Ramos (cell line): ENCODE results near the gene LASP1.

Experiments used
- in situ Hi-C: fragments of 300-500 bp; cut with MboI; formaldehyde crosslinking; loops from one replicate; pipeline ENCODE4 v1.14.3; 2022; ENCODE audit warnings: low sequenced_read_pairs; ENCODE audit not compliant: unreplicated experiment

The LASP1 gene

GRCh38 chr17:38885728-38886642 lies 16.1 kb downstream of the LASP1 start:
- in situ Hi-C loops = no loop called here

DNA sequence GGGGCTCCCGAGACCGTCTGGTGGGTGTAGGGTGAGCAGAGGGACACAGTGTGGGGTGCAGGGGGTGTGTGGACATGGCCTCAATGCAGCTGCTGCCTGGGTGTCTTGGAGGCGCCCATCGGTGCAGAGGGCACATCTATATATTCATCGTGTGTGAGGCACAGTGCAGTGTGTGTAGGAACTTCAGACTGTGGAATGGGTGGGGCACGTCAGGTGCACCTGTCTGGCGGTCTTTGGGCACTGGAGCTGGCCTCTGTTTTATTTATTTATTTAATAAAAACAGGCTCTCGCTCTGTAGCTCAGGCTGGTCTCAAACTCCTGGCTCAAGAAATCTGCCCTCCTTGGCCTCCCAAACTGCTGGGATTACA lies 16.8 kb downstream of the LASP1 start:
- in situ Hi-C loops = no loop called here

- in situ Hi-C loops = no loop called here
These were observed 19.0 kb downstream of the LASP1 start for GRCh38 chr17:38888842-38889241.

- in situ Hi-C loops = no loop called here
These were observed 20.0 kb downstream of the LASP1 start for GRCh38 chr17:38889745-38890409.

- in situ Hi-C loops = no loop called here
These were observed 20.5 kb downstream of the LASP1 start for GRCh38 chr17:38890410-38890746.

DNA sequence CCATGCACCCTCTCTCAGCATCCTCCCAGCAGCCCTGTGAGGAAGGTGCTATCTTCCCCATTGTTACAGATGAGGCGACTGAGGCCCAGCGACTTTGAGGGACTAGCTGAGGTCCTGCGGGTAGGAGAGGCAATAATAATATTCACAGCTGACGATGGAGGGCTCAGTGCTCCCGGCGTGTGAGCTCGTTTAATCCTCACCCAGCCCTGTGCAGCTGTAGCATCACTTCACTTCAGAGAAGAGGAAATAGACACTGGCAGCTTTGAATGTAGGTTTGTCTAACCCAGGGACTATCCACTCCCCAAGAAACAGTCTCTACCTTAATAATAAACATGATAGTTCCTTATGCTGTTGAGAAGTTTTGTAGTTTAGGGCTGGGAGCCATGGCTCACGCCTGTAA lies 21.6 kb downstream of the LASP1 start:
- in situ Hi-C loops = no loop called here

- in situ Hi-C loops = no loop called here
These were observed 22.2 kb downstream of the LASP1 start for GRCh38 chr17:38892083-38892482.

GRCh38 chr17:38892620-38893019 lies 22.8 kb downstream of the LASP1 start:
- in situ Hi-C loops = no loop called here

DNA sequence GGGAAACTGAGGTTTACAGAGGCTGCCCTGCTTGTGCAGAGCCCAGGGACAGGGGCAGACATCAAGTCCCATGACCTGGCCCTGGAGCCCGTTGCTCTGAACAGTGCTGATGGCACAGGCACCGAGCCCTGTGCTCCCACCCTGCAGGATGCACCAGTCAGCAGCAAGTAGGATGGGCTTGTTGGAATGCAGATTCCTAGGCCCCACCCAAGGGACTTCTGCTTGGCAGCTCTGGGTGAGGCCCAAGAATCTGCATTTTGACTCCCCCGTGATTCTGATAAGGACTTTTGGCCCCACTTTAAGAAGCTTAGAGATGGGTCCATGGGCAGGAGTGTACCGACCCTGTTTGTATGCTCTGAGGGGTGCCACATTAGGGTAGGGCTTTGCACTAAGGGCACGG lies 23.3 kb downstream of the LASP1 start:
- in situ Hi-C loops = no loop called here

GRCh38 chr17:38893607-38894006 lies 23.7 kb downstream of the LASP1 start:
- in situ Hi-C loops = no loop called here

GRCh38 chr17:38894276-38894675 lies 24.4 kb downstream of the LASP1 start:
- in situ Hi-C loops = no loop called here

GRCh38 chr17:38896346-38896954 lies 26.6 kb downstream of the LASP1 start:
- in situ Hi-C loops = no loop called here

DNA sequence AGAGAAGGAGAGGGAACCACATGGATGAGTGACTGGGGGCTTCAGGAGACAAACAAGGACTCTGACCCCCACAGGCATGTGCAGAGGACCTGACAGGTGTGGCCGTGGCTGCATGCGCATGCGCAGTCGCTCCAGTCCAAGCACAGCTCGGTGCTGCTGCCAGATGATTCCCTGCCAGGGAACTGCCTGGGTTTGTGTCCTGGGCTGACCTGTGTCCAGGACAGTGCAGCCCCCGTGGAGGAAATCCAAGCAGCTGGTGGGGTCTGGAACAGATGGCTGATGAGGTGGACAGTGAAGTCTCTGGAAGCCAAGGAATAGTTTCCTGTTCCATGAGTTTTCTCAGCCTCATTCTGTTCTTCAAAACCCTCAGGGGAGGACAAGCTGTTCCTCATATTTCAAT lies 27.3 kb downstream of the LASP1 start:
- in situ Hi-C loops = no loop called here

- in situ Hi-C loops = no loop called here
These were observed 27.9 kb downstream of the LASP1 start for GRCh38 chr17:38897671-38898290.

GRCh38 chr17:38898291-38898679 lies 28.4 kb downstream of the LASP1 start:
- in situ Hi-C loops = no loop called here

DNA sequence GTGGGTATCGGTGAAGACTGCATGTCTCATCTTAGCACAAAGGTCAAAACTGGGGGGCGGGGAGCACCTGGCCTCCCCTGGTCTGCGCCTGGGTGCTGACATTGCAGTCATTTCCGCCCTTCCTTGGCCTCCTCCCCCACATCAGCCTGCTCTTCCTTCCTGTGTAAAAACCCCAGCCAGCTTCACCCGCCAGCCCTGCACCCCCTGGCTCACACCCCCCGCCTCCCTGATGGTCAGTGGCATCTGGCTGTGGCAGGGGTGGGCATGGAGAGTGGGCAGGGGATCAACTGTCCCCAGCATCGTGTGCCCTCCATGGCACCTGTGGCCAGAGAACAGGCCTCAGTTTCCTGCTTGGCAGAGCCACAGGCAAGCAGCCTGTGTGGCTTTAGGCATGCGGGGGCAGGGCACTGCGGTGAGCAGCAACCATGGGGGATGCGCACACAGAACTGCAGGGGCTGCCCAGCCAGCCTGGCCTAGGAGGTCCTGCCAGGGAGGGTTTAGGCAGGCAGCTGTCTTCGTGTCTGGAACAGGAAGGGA lies 29.0 kb downstream of the LASP1 start:
- in situ Hi-C loops = no loop called here

DNA sequence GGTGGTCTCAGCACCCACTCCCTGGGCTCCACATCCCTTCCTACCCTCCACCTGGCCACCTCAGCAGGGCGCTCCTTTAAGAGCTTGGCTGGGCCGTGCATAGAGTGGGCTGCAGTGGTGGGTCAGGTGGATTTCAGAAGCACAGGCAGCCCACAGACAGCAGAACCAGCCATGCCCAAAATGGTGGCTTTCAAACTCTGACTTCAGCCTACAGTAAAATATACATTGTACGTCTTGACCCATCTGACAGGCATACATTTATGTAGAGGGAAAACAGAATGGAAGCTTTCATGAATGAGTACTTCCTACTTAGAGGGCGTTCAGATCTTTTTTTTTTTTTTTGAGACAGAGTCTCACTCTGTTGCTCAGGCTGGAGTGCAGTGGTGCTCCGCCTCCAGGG lies 29.6 kb downstream of the LASP1 start:
- in situ Hi-C loops = no loop called here

DNA sequence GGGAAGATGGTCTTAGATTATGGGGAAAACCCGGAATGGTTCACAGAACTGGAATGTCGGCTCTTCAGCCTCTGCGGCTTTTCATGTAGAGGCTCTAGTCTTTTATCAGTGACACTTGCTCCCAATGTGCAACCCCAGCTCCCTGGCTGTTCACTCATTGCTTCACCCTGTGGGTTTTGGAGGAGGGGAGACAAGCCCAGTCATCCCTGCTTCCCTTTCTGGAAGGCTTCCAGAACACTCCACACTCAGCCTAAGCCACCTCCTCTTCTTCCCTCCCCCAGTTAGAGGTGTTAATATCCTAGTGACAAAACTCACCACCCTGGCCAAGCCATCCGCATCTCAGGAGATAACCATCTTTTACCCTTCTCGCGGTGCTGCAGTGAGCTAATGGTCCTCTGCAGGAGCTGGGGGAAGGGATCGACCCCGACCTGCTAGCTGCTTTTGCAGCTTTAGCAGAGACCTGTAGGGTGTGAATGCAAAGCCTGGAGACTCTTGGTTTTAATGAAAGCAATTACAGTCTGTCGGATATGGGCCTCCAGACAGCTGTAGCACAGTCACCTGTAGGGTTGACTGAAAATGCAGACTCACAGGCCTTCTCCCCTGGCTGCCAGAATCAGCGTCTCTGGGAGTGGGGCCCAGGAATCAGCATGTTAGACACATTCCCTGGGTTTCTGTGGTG lies 31.3 kb downstream of the LASP1 start:
- in situ Hi-C loops = no loop called here

DNA sequence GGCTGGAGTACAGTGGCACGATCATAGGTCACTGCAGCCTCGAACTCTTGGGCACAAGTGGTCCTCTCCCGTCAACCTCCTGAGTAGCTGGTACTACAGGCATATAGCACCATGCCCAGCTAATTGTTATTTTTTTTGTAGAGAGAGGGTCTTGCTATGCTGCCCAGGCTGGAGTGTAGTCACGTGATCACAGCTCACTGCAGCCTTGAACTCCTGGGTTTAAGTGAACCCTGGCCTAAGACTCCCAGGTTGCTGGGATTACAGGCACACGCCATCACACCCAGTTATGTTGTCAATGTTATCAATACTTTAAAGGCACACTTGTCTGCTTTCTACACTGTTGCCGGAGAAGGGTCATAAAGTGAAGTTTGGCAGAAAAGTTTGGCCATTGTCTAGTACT lies 33.5 kb downstream of the LASP1 start:
- in situ Hi-C loops = no loop called here

GRCh38 chr17:38904892-38905291 lies 35.0 kb downstream of the LASP1 start:
- in situ Hi-C loops = no loop called here
